Measurements from ENCODE around the gene RIPOR3. TPM values are rescaled to one million over a fixed set of nuclear protein-coding genes. Genes with fewer than 3 reads are reported as not detected.

Gene RIPOR3
- total and polyA plus RNA-seq, 9 of the 15 experiments (the other 6 are each of a cell fraction or from before 2014, with no cell fraction given), result 3.3 to 62.7 (median 21.4) TPM

GRCh38 chr20:50558483-50558925 lies 132.8 kb downstream of the RIPOR3 start (continued):
- no peak for TF ChIP-seq SAFB2 (IDR thresholded peaks at IDR 0.05; ENCODE audit: borderline replicate concordance, low read depth, low read length, severe bottlenecking)
- TF ChIP-seq ZNF583 (CRISPR knock-in tag; IDR thresholded peaks at IDR 0.05), result no peak
- no peak for TF ChIP-seq TGIF2 (CRISPR knock-in tag; IDR thresholded peaks at IDR 0.05)
- no peak for TF ChIP-seq BDP1 (IDR thresholded peaks at IDR 0.05; ENCODE audit: insufficient read depth, insufficient read length)
- TF ChIP-seq XRCC4 (IDR thresholded peaks at IDR 0.05; ENCODE audit: extremely low read depth, insufficient read depth, insufficient read length), result no peak
- no peak for TF ChIP-seq PHF21A (IDR thresholded peaks at IDR 0.05; ENCODE audit: borderline replicate concordance, low read depth)
- no peak for TF ChIP-seq SNAPC5 (CRISPR knock-in tag; IDR thresholded peaks at IDR 0.05)
- peak; percentile 9 to 35; a peak in 1 of 4 replicates for TF ChIP-seq NRF1 (conservative IDR thresholded peaks at IDR 0.05 in 1 of 2, IDR thresholded peaks at IDR 0.05 in 1 of 2)
- no peak for TF ChIP-seq ZNF609 (CRISPR knock-in tag; IDR thresholded peaks at IDR 0.05; ENCODE audit: borderline replicate concordance)
- TF ChIP-seq USF1 (CRISPR knock-in tag; IDR thresholded peaks at IDR 0.05), result no peak
- TF ChIP-seq NR2C1 (IDR thresholded peaks at IDR 0.05), result no peak; the same call in 1 of the 2 replicates
- no peak for TF ChIP-seq NR2C1 (tag; IDR thresholded peaks at IDR 0.05)
- TF ChIP-seq ZNF24 (IDR thresholded peaks at IDR 0.05), result no peak
- no peak for TF ChIP-seq ELK1 (CRISPR knock-in tag; IDR thresholded peaks at IDR 0.05)
- TF ChIP-seq ZNF124 (CRISPR knock-in tag; IDR thresholded peaks at IDR 0.05), result no peak
- TF ChIP-seq SFPQ (IDR thresholded peaks at IDR 0.05; ENCODE audit: low read depth, low read length), result no peak

Data from K562 (cell line).